ENCODE results near the gene ZBTB22.

DNA sequence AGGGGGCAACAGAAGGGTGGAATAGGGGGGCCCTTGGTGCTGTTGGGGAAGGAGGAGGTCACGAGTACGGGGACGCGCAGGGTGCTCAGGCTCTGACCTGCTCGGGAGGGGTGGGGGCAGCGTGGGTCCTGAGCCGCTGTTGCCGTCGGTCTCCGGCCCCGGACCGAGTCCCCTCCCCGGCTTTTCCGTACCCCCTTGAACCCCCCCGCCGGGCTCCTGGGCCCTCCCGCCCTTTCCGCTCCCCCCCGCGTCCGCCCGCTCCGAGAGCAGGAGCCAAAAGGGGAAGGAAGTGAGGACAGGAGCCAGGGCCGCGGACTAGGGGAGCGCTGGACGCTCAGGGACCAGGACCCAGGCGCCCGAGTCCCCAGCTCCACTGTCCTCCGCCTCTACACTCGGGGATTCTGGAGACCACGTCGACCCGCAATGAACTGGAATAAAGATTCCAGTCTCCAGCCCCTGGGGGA is 18.7 kb downstream of the ZBTB22 start, which contains the start of gene RGL2:
- TF ChIP-seq, protein P1, sequence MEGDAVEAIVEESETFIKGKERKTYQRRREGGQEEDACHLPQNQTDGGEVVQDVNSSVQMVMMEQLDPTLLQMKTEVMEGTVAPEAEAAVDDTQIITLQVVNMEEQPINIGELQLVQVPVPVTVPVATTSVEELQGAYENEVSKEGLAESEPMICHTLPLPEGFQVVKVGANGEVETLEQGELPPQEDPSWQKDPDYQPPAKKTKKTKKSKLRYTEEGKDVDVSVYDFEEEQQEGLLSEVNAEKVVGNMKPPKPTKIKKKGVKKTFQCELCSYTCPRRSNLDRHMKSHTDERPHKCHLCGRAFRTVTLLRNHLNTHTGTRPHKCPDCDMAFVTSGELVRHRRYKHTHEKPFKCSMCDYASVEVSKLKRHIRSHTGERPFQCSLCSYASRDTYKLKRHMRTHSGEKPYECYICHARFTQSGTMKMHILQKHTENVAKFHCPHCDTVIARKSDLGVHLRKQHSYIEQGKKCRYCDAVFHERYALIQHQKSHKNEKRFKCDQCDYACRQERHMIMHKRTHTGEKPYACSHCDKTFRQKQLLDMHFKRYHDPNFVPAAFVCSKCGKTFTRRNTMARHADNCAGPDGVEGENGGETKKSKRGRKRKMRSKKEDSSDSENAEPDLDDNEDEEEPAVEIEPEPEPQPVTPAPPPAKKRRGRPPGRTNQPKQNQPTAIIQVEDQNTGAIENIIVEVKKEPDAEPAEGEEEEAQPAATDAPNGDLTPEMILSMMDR (IDR thresholded peaks at IDR 0.05; ENCODE audit: borderline replicate concordance, extremely low read depth, low read length, poor library complexity, severe bottlenecking) = no peak
- no peak for TF ChIP-seq EZH2 (IDR thresholded peaks at IDR 0.05; ENCODE audit: borderline replicate concordance, low read depth, low read length, severe bottlenecking)
